Mucosa of rectum (tissue), 2 donors: ENCODE results near the gene FUCA2.
A peak's percentile ranks its signal among the peaks of the same experiment; 100 is the strongest.

Source experiments
- H3K27ac ChIP-seq, 2 donors: one replicate each; pipeline ENCODE4 v1.7.0; 2013; ENCODE audit warnings: inconsistent platforms in 2 of 2, low read depth in 2 of 2, low read length in 2 of 2
- H3K27me3 ChIP-seq, 2 donors: one replicate each; pipeline ENCODE4 v1.7.0; 2013; ENCODE audit warnings: low read length in 2 of 2; ENCODE audit not compliant: control insufficient read depth in 2 of 2, insufficient read depth in 2 of 2
- H3K36me3 ChIP-seq, 2 donors: one replicate each; pipeline ENCODE4 v1.7.0; 2013; ENCODE audit warnings: low read length in 2 of 2; ENCODE audit not compliant: control insufficient read depth in 2 of 2, insufficient read depth in 2 of 2
- H3K4me1 ChIP-seq, 2 donors: one replicate each; pipeline ENCODE4 v1.7.0; 2013; ENCODE audit warnings: low read length in 2 of 2, mild to moderate bottlenecking in 1 of 2; ENCODE audit not compliant: control insufficient read depth in 2 of 2, insufficient read depth in 2 of 2
- H3K4me3 ChIP-seq, 2 donors: one replicate each; pipeline ENCODE4 v1.7.0; 2013; ENCODE audit warnings: low read length in 2 of 2
- H3K9ac ChIP-seq, 2 donors: one replicate each; pipeline ENCODE4 v1.7.0; 2013; ENCODE audit warnings: low read length in 2 of 2, low read depth in 1 of 2, mild to moderate bottlenecking in 1 of 2
- H3K9me3 ChIP-seq, 2 donors: one replicate each; pipeline ENCODE4 v1.7.0; 2013; ENCODE audit warnings: low read length in 2 of 2; ENCODE audit not compliant: control insufficient read depth in 2 of 2
- donor health status: healthy.
- donor health status: Normal muscosa, but diverticular disease.

Gene FUCA2

DNA sequence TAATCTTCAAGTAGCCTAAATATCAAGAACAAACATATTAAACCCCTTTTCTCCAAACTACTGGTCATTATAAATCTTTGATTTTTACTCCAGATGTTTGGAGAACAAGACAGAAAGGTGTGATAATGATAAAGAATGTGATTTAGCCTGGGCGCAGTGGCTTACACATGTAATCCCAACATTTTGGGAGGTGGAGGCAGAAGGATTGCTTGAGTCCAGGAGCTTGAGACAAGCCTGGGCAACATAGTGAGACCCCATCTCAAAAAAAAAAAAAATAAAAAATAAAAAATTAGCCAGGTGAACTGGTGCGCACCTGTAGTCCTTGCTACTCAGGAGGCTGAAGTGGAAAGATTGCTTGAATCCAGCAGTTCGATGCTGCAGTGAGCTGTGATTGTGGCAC, 35.1 kb upstream of the FUCA2 start:
- Histone ChIP-seq H3K36me3 (no peaks in the 10 kb centered on the region), H3K9me3 (no peaks in the 10 kb centered on the region), H3K27me3 (no peaks in the 10 kb centered on the region), H3K9ac (no peak overlapping the region), H3K27ac (no peak overlapping the region), H3K4me1 (peaks cover 13 to 26% of the 10 kb centered on the region in 2 donors), H3K4me3 (no peak overlapping the region)

DNA sequence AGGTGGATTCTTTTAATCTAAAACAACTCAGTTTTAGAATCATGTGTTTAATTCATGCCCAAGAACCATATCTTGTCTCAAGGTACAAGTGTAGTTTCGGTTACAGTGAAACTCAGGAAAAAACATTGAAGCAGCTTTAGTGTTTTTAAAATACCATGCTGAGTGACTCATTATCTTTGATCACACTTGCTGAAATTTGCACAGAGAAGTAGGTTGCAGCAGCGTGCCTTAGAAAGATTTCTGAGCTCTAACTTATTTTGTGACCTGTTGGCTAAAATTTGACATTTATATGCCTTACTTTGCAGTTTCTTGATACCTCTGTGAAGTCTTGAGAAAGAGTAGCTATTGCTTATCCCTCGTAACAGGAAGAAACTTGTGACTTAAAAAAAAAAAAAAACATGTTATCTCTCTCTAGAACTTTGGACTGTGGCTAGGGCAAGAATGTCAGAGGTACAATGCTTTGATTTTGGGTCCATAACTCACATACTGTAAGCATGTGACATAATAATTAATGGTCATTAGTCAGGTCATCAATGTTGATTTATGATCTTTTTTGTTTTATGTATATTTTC, 34.5 kb upstream of the FUCA2 start:
- peak overlapping the region in 1 of 2 donors; percentile 6 for H3K4me3 ChIP-seq
- H3K9me3 ChIP-seq: no peaks in the 10 kb centered on the region
- no peaks in the 10 kb centered on the region for H3K27me3 ChIP-seq
- H3K4me1 ChIP-seq: peaks cover 13 to 26% of the 10 kb centered on the region in 2 donors
- H3K9ac ChIP-seq: no peak overlapping the region
- no peaks in the 10 kb centered on the region for H3K36me3 ChIP-seq
- no peak overlapping the region for H3K27ac ChIP-seq

DNA sequence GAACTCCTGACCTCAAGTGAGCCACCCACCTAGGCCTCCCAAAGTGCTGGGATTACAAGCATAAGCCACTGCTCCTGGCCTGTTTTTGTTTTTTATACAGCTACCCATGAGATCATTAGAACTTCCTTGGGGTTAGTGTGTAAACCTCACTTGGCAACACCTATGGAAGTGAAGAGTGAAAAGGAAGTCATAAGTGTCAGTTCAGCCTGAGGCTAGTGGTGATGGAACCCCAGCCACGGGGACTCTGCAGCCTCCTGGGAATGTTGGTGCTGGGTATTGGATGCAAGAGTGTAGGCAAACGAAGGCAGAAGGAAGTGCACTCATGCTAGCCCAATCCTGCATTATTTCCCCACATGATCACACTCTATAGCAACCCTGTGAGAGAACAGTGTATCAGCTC, 33.6 kb upstream of the FUCA2 start:
- no peaks in the 10 kb centered on the region for H3K9me3 ChIP-seq
- H3K27me3 ChIP-seq: no peaks in the 10 kb centered on the region
- no peak overlapping the region for H3K9ac ChIP-seq
- no peak overlapping the region for H3K4me3 ChIP-seq
- no peak overlapping the region for H3K27ac ChIP-seq
- H3K4me1 ChIP-seq: peaks cover 13 to 26% of the 10 kb centered on the region in 2 donors
- no peaks in the 10 kb centered on the region for H3K36me3 ChIP-seq

GRCh38 chr6:143544011-143544696, 32.6 kb upstream of the FUCA2 start:
- Histone ChIP-seq H3K4me1 (peaks cover 13 to 19% of the 10 kb centered on the region in 2 donors), H3K9ac (no peak overlapping the region), H3K27me3 (no peaks in the 10 kb centered on the region), H3K4me3 (no peak overlapping the region), H3K36me3 (no peaks in the 10 kb centered on the region), H3K9me3 (no peaks in the 10 kb centered on the region), H3K27ac (peak overlapping the region; percentile 43 to 63)

- Histone ChIP-seq H3K9ac (no peak overlapping the region), H3K9me3 (no peaks in the 10 kb centered on the region)
Measured at GRCh38 chr6:143543435-143543834, 31.9 kb upstream of the FUCA2 start.

GRCh38 chr6:143542888-143543287, 31.4 kb upstream of the FUCA2 start:
- H3K4me1 ChIP-seq: peaks cover 15 to 18% of the 10 kb centered on the region in 2 donors
- no peak overlapping the region for H3K27ac ChIP-seq
- H3K36me3 ChIP-seq: no peaks in the 10 kb centered on the region
- no peaks in the 10 kb centered on the region for H3K9me3 ChIP-seq
- no peaks in the 10 kb centered on the region for H3K27me3 ChIP-seq
- H3K9ac ChIP-seq: no peak overlapping the region
- no peak overlapping the region for H3K4me3 ChIP-seq

More at GRCh38 chr6:143543435-143543834, 31.9 kb upstream of the FUCA2 start:
- Histone ChIP-seq H3K27me3 (no peaks in the 10 kb centered on the region), H3K4me3 (no peak overlapping the region), H3K27ac (peak overlapping the region; percentile 43 to 63), H3K4me1 (peaks cover 13 to 15% of the 10 kb centered on the region in 2 donors), H3K36me3 (no peaks in the 10 kb centered on the region)

- no peaks in the 10 kb centered on the region for H3K27me3 ChIP-seq
- H3K36me3 ChIP-seq: no peaks in the 10 kb centered on the region
- H3K27ac ChIP-seq: no peak overlapping the region
- H3K9me3 ChIP-seq: no peaks in the 10 kb centered on the region
- no peak overlapping the region for H3K4me3 ChIP-seq
- peaks cover 17 to 29% of the 10 kb centered on the region in 2 donors for H3K4me1 ChIP-seq
- no peak overlapping the region for H3K9ac ChIP-seq
Measured at GRCh38 chr6:143540192-143540591, 28.7 kb upstream of the FUCA2 start.

GRCh38 chr6:143539734-143540133, 28.2 kb upstream of the FUCA2 start:
- H3K27me3 ChIP-seq: no peaks in the 10 kb centered on the region
- H3K36me3 ChIP-seq: no peaks in the 10 kb centered on the region
- no peaks in the 10 kb centered on the region for H3K9me3 ChIP-seq
- H3K4me3 ChIP-seq: no peak overlapping the region
- peaks cover 21 to 31% of the 10 kb centered on the region in 2 donors for H3K4me1 ChIP-seq
- no peak overlapping the region for H3K27ac ChIP-seq
- no peak overlapping the region for H3K9ac ChIP-seq

- no peaks in the 10 kb centered on the region for H3K36me3 ChIP-seq
- H3K4me1 ChIP-seq: peaks cover 21 to 26% of the 10 kb centered on the region in 2 donors
- H3K27ac ChIP-seq: no peak overlapping the region
- H3K9me3 ChIP-seq: no peaks in the 10 kb centered on the region
- H3K4me3 ChIP-seq: no peak overlapping the region
- no peaks in the 10 kb centered on the region for H3K27me3 ChIP-seq
- H3K9ac ChIP-seq: no peak overlapping the region
Measured at GRCh38 chr6:143539106-143539505, 27.6 kb upstream of the FUCA2 start.

DNA sequence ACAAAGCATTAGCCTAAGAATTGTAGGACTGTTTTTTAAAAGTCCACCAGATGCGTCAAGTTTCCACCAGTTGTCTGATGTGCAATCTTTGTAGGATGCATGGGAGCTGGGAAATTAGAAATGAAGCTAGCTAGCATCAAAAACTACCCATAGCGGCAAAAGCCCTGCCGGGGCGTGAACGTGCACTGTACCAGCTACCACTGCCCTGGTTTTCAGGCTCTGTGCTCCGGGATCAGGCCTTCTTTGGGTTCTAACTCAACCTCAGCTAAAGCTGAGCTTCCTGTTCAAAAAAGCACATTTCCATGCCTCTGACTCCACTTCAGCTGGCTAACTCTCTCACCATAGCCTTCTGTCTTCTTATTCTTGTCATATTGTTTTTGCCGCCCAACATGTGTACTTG, 26.9 kb upstream of the FUCA2 start:
- H3K9ac ChIP-seq: peak overlapping the region in 1 of 2 donors; percentile 5
- H3K27ac ChIP-seq: no peak overlapping the region
- H3K9me3 ChIP-seq: no peaks in the 10 kb centered on the region
- no peaks in the 10 kb centered on the region for H3K36me3 ChIP-seq
- H3K27me3 ChIP-seq: no peaks in the 10 kb centered on the region
- peaks cover 16 to 21% of the 10 kb centered on the region in 2 donors for H3K4me1 ChIP-seq
- peak overlapping the region in 1 of 2 donors; percentile 34 for H3K4me3 ChIP-seq
